ENCODE results near the gene NDUFB10.
A peak's percentile ranks its signal among the peaks of the same experiment; 100 is the strongest.
"Not testable (repeated sequence)": the region's sequence is repeated elsewhere in the genome, so short reads cannot be mapped to it uniquely, and the experiment has no call there.

- not testable (repeated sequence) for TF ChIP-seq RAD21 (IDR thresholded peaks at IDR 0.05); CTCF (IDR thresholded peaks at IDR 0.05; ENCODE audit: low read depth, low read length, missing input control); NR2F2 (IDR thresholded peaks at IDR 0.05); YY1 (IDR thresholded peaks at IDR 0.05); EGR1 (IDR thresholded peaks at IDR 0.05; ENCODE audit: low read depth in 2 of 2); JUND (IDR thresholded peaks at IDR 0.05); TAF1 (conservative IDR thresholded peaks at IDR 0.05); FOXA1 (IDR thresholded peaks at IDR 0.05); ZBTB33 (IDR thresholded peaks at IDR 0.05)
- TF ChIP-seq RXRA (IDR thresholded peaks at IDR 0.05) = peak in 1 of 2 donors; percentile 9
- TF ChIP-seq, protein P1, sequence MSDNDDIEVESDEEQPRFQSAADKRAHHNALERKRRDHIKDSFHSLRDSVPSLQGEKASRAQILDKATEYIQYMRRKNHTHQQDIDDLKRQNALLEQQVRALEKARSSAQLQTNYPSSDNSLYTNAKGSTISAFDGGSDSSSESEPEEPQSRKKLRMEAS (IDR thresholded peaks at IDR 0.05) = not testable (repeated sequence)
Measured at GRCh38 chr16:1939833-1940232, 19.5 kb upstream of the NDUFB10 start.
